K562 (cell line): ENCODE results near the gene FZD4. TPM values are rescaled to one million over a fixed set of nuclear protein-coding genes. Genes with fewer than 3 reads are reported as not detected.

Source experiments
- DMBX1 ChIP-seq: fragments of 250-450 bp; sonication (Bioruptor Pico); IDR thresholded peaks from 2 replicates; pipeline ENCODE4 v1.8.0; 2022; ENCODE audit warnings: inconsistent platforms, mild to moderate bottlenecking, moderate library complexity, borderline replicate concordance
- E2F3 ChIP-seq: fragments of 250-450 bp; sonication (Bioruptor Pico); IDR thresholded peaks from 2 replicates; pipeline ENCODE4 v1.4.0; 2020; ENCODE audit warnings: mild to moderate bottlenecking
- EP400 ChIP-seq: fragments of 450-650 bp; IDR thresholded peaks from 2 replicates; pipeline ENCODE4 v1.6.1; 2017; ENCODE audit warnings: antibody characterized with exemption, mild to moderate bottlenecking, moderate library complexity
- HNRNPUL1 ChIP-seq: fragments of 200-400 bp; formaldehyde crosslinking; IDR thresholded peaks from 2 replicates; pipeline ENCODE4 v1.6.1; 2017; ENCODE audit warnings: low read length
- MCM5 ChIP-seq: fragments of 450-650 bp; IDR thresholded peaks from 2 replicates; pipeline ENCODE4 v1.6.1; 2016; ENCODE audit warnings: low read depth
- NFE2L1 ChIP-seq: fragments of 450-650 bp; IDR thresholded peaks from 2 replicates; pipeline ENCODE4 v1.6.1; 2016; ENCODE audit warnings: missing genetic modification characterization, low read depth, mild to moderate bottlenecking, missing compliant biosample characterization, moderate library complexity, borderline replicate concordance
- PHF20 ChIP-seq: fragments of 450-650 bp; IDR thresholded peaks from 2 replicates; pipeline ENCODE4 v1.6.1; 2018; ENCODE audit not compliant: partially characterized antibody
- RAD21 ChIP-seq, 2 experiments: fragments of 250-450 bp in 1 of 2; fragments of 450-650 bp in 1 of 2; sonication (Bioruptor Pico) in 1 of 2; formaldehyde crosslinking in 1 of 2; IDR thresholded peaks in 1 of 2; conservative IDR thresholded peaks in 1 of 2; 2 replicates each; pipeline versions ENCODE4 v1.4.0 to v1.8.0; 2020 to 2022; ENCODE audit warnings: mild to moderate bottlenecking in 2 of 2, moderate library complexity in 1 of 2
- SLC30A9 ChIP-seq: fragments of 250-450 bp; sonication (Bioruptor Pico); IDR thresholded peaks from 2 replicates; pipeline ENCODE4 v1.8.0; 2022; ENCODE audit warnings: mild to moderate bottlenecking, moderate library complexity
- THRB ChIP-seq: fragments of 450-650 bp; formaldehyde crosslinking; conservative IDR thresholded peaks from 2 replicates; pipeline ENCODE4 v1.4.0; 2022; ENCODE audit warnings: mild to moderate bottlenecking, missing genetic modification characterization
- TSC22D4 ChIP-seq: fragments of 450-650 bp; IDR thresholded peaks from 2 replicates; pipeline ENCODE4 v1.6.1; 2016; ENCODE audit warnings: missing genetic modification characterization, missing biosample characterization, control low read depth
- ZFP36 ChIP-seq: fragments of 150-350 bp; IDR thresholded peaks from 2 replicates; pipeline ENCODE4 v1.6.1; 2018; ENCODE audit warnings: low read length, low read depth; ENCODE audit not compliant: partially characterized antibody
- ZNF175 ChIP-seq: fragments of 200-800 bp; sonication (Bioruptor generic); IDR thresholded peaks from 2 replicates; pipeline ENCODE4 v1.6.1; 2016; ENCODE audit warnings: low read depth, mild to moderate bottlenecking, missing genetic modification characterization, missing compliant biosample characterization
- ZNF280A ChIP-seq: fragments of 450-650 bp; IDR thresholded peaks from 2 replicates; pipeline ENCODE4 v1.6.1; 2018; ENCODE audit warnings: mild to moderate bottlenecking, low read depth; ENCODE audit not compliant: partially characterized antibody
- ZNF3 ChIP-seq: fragments of 250-450 bp; sonication (Bioruptor Pico); IDR thresholded peaks from 2 replicates; pipeline ENCODE4 v1.5.0; 2021; ENCODE audit warnings: mild to moderate bottlenecking, moderate library complexity
- ZNF780A ChIP-seq: fragments of 250-450 bp; sonication (Bioruptor Pico); IDR thresholded peaks from 2 replicates; pipeline ENCODE4 v1.5.0; 2021; ENCODE audit warnings: mild to moderate bottlenecking
- polyA plus RNA-seq, 8 experiments: library from polyadenylated mRNA; depleted of rRNA in 4 of 8; stranded (reverse) in 5 of 8; unstranded in 3 of 8; fragments of >200 nt; fragmentation: Nextera tagmentation in 2 of 8; fragmentation: Illumina TruSeq in 1 of 8; extraction: Ambion mirVana in 2 of 8; extraction: Trizol in 1 of 8; gene quantifications; 2 replicates each; pipeline versions ENCODE4 v1.2.1 to v1.2.3, GENCODE V29; 2011 to 2014; ENCODE audit warnings: inconsistent platforms in 1 of 8, missing spikeins in 1 of 8
- total RNA-seq, 7 experiments: library from RNA; depleted of rRNA in 6 of 7; stranded (reverse); fragments of >200 nt in 6 of 7; fragmentation: Illumina TruSeq in 2 of 7; extraction: Trizol in 2 of 7; gene quantifications; 2 replicates each; pipeline versions ENCODE4 v1.2.1 to v1.2.3, GENCODE V29; 2011 to 2021; ENCODE audit warnings: low replicate concordance in 1 of 7
- TF ChIP-seq, protein P1 (sequence below): fragments of 200-400 bp; formaldehyde crosslinking; IDR thresholded peaks from 2 replicates; pipeline ENCODE4 v1.6.1; 2017; ENCODE audit warnings: mild to moderate bottlenecking, low read depth, low read length, moderate library complexity
- TF ChIP-seq, protein P2 (sequence below): fragments of 200-800 bp; sonication (Bioruptor generic); IDR thresholded peaks from 2 replicates; pipeline ENCODE4 v1.6.1; 2017; ENCODE audit warnings: missing genetic modification characterization, missing compliant biosample characterization
- TF ChIP-seq, protein P3 (sequence below): fragments of 450-650 bp; IDR thresholded peaks from 2 replicates; pipeline ENCODE4 v1.6.1; 2016

The FZD4 gene
- total and polyA plus RNA-seq, 9 of the 15 experiments (the other 6 are each of a cell fraction or from before 2014, with no cell fraction given) = 1.2 to 7.9 (median 5.8) TPM

DNA sequence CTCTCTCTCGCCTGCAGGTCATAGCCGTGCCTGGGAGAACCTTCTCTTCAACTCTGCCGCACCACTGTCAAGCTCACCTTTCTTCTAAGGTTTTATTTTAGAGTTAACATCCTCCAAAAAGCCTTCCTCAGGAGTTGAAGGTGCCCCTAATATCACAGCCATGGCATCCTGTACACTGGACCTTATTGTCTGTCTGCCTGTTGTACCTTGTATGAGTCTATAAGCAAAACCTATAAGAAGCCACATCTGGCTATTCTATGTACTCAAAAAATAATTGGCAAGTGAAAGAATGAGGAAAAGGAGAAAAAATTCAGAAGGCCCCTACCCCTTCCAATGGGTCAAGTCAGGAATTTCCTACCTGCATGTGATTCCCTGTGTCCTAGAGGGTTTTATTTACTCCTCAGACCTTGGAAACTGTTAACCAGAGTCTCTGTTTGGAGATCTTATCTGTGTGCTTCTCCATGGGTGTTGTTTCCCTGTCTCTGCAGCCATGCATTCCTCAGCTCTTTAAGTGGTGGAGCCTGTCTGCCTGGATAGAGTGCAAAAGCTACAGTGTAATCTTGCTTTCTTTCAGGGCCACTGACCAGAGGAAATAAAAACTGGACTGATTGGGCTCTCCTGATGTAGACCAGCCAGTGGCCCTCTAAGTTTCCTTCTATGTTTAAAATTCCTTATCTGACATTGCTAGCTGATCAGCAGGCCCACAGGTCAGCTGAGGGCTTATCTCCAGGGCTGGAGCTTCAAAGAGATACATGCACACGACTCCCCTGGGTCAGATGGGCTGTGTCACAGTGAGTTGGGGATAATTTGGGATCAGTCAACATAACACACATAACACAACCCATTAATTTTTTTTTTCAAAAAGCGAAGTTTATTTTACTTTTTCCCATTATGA lies 44.9 kb upstream of the FZD4 start (continued):
- TF ChIP-seq ZNF280A (no peak), MCM5 (no peak), E2F3 (CRISPR knock-in tag) (no peak), HNRNPUL1 (no peak), ZNF780A (no peak), ZFP36 (no peak), THRB (CRISPR knock-in tag) (no peak), TSC22D4 (no peak), EP400 (peak; percentile 74), ZNF3 (CRISPR knock-in tag) (no peak), ZNF175 (CRISPR knock-in tag) (peak; percentile 60; the same call in 1 of the 2 replicates), DMBX1 (CRISPR knock-in tag) (0 out of 2 replicates have a peak, but pooled peaks have one; percentile 54), NFE2L1 (tag) (no peak), RAD21 (CRISPR knock-in tag; conservative IDR thresholded peaks at IDR 0.05 in 1 of 2, IDR thresholded peaks at IDR 0.05 in 1 of 2) (peak; percentile 15 to 29; a peak in 3 of 4 replicates), SLC30A9 (no peak), PHF20 (no peak)
- TF ChIP-seq, protein P1, sequence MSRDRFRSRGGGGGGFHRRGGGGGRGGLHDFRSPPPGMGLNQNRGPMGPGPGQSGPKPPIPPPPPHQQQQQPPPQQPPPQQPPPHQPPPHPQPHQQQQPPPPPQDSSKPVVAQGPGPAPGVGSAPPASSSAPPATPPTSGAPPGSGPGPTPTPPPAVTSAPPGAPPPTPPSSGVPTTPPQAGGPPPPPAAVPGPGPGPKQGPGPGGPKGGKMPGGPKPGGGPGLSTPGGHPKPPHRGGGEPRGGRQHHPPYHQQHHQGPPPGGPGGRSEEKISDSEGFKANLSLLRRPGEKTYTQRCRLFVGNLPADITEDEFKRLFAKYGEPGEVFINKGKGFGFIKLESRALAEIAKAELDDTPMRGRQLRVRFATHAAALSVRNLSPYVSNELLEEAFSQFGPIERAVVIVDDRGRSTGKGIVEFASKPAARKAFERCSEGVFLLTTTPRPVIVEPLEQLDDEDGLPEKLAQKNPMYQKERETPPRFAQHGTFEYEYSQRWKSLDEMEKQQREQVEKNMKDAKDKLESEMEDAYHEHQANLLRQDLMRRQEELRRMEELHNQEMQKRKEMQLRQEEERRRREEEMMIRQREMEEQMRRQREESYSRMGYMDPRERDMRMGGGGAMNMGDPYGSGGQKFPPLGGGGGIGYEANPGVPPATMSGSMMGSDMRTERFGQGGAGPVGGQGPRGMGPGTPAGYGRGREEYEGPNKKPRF = no peak
- TF ChIP-seq, protein P2, sequence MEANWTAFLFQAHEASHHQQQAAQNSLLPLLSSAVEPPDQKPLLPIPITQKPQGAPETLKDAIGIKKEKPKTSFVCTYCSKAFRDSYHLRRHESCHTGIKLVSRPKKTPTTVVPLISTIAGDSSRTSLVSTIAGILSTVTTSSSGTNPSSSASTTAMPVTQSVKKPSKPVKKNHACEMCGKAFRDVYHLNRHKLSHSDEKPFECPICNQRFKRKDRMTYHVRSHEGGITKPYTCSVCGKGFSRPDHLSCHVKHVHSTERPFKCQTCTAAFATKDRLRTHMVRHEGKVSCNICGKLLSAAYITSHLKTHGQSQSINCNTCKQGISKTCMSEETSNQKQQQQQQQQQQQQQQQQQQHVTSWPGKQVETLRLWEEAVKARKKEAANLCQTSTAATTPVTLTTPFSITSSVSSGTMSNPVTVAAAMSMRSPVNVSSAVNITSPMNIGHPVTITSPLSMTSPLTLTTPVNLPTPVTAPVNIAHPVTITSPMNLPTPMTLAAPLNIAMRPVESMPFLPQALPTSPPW (CRISPR knock-in tag) = peak; percentile 76
- TF ChIP-seq, protein P3, sequence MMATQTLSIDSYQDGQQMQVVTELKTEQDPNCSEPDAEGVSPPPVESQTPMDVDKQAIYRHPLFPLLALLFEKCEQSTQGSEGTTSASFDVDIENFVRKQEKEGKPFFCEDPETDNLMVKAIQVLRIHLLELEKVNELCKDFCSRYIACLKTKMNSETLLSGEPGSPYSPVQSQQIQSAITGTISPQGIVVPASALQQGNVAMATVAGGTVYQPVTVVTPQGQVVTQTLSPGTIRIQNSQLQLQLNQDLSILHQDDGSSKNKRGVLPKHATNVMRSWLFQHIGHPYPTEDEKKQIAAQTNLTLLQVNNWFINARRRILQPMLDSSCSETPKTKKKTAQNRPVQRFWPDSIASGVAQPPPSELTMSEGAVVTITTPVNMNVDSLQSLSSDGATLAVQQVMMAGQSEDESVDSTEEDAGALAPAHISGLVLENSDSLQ = peak; percentile 70
